Occipital lobe (tissue), 2 donors: Measurements from ENCODE around the gene CAMK1G. TPM values are rescaled to one million over a fixed set of nuclear protein-coding genes. Genes with fewer than 3 reads are reported as not detected.
A peak's percentile ranks its signal among the peaks of the same experiment; 100 is the strongest.

Source experiments
- DNase-seq: peaks from one replicate; lab custom pipeline; 2025; lab: John Stamatoyannopoulos, UW
- total RNA-seq: library from RNA; depleted of rRNA; stranded (reverse); fragments of >200 nt; gene quantifications from one replicate; pipeline ENCODE4 v1.2.3, GENCODE V29; 2014

Gene CAMK1G
- total RNA-seq, 1 donor from 2014 or later = 7.3 TPM

GRCh38 chr1:209600541-209600940 lies 17.0 kb downstream of the CAMK1G start:
- DNase-seq = no peak

- no peak for DNase-seq
These were observed 18.5 kb downstream of the CAMK1G start for GRCh38 chr1:209601809-209602657.

- DNase-seq = no peak
These were observed 20.4 kb downstream of the CAMK1G start for GRCh38 chr1:209603877-209604276.

- DNase-seq = no peak
These were observed 23.7 kb downstream of the CAMK1G start for GRCh38 chr1:209607102-209607794.

GRCh38 chr1:209607795-209608178 lies 24.3 kb downstream of the CAMK1G start:
- no peak for DNase-seq

- peak; percentile 66 for DNase-seq
These were observed 25.7 kb downstream of the CAMK1G start for GRCh38 chr1:209609041-209609790.

GRCh38 chr1:209609791-209610630 lies 26.5 kb downstream of the CAMK1G start:
- DNase-seq = no peak

- DNase-seq = no peak
These were observed 27.1 kb downstream of the CAMK1G start for GRCh38 chr1:209610631-209610905.

- DNase-seq = no peak
These were observed 28.5 kb downstream of the CAMK1G start for GRCh38 chr1:209611771-209612570.

GRCh38 chr1:209612646-209613399 lies 29.3 kb downstream of the CAMK1G start:
- no peak for DNase-seq

GRCh38 chr1:209613400-209614150 lies 30.1 kb downstream of the CAMK1G start:
- no peak for DNase-seq

- no peak for DNase-seq
These were observed 30.6 kb downstream of the CAMK1G start for GRCh38 chr1:209614151-209614420.

GRCh38 chr1:209614906-209615305 lies 31.4 kb downstream of the CAMK1G start:
- DNase-seq = no peak

GRCh38 chr1:209616366-209617046 lies 33.0 kb downstream of the CAMK1G start:
- DNase-seq = no peak

GRCh38 chr1:209617047-209617673 lies 33.6 kb downstream of the CAMK1G start:
- no peak for DNase-seq

- DNase-seq = no peak
These were observed 34.2 kb downstream of the CAMK1G start for GRCh38 chr1:209617755-209618154.

- DNase-seq = no peak
These were observed 34.8 kb downstream of the CAMK1G start for GRCh38 chr1:209618291-209618690.

- peak; percentile 87 for DNase-seq
These were observed 35.4 kb downstream of the CAMK1G start for GRCh38 chr1:209618756-209619420.
